Peyer's patch (tissue), 4 donors: ENCODE data around the gene ARAF.

Experiments
- POLR2A ChIP-seq, 2 donors: fragments of 450-650 bp; IDR thresholded peaks; one replicate each; pipeline ENCODE4 v1.5.1; 2017; ENCODE audit warnings: antibody characterized with exemption in 2 of 2, mild to moderate bottlenecking in 2 of 2, moderate library complexity in 2 of 2
- TF ChIP-seq, protein P1 (sequence below), 6 experiments: fragments of 450-650 bp in 4 of 6; fragments of 200-600 bp in 2 of 6; sonication (generic) in 1 of 6; IDR thresholded peaks; one replicate each; pipeline ENCODE4 v1.5.1; 2017 to 2019; ENCODE audit warnings: antibody characterized with exemption in 6 of 6, mild to moderate bottlenecking in 3 of 6, moderate library complexity in 1 of 6

DNA sequence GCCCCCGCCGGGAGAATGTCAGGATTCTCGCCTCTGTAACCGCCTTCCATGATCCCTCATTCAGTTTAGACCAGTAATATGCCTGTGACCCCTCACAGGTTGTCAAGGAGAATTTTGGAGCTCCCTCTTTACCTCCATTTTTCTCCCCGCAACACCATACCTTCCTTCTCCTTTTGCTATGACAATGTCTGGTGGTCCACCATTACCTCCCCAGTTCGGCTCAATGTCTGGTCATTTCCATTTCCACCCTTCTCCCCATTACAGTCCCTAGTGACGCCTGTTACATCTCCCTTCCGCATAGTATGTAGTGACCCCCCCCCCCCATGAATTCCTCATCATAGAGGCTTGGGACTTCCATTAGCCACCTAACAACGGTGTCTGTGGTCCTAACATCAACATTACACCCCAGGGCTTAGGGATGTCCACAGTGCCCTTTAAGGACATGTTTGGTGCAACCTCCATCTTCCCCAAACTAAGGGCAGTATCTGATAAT, 700 bp downstream of the ARAF start:
- TF ChIP-seq, protein P1, sequence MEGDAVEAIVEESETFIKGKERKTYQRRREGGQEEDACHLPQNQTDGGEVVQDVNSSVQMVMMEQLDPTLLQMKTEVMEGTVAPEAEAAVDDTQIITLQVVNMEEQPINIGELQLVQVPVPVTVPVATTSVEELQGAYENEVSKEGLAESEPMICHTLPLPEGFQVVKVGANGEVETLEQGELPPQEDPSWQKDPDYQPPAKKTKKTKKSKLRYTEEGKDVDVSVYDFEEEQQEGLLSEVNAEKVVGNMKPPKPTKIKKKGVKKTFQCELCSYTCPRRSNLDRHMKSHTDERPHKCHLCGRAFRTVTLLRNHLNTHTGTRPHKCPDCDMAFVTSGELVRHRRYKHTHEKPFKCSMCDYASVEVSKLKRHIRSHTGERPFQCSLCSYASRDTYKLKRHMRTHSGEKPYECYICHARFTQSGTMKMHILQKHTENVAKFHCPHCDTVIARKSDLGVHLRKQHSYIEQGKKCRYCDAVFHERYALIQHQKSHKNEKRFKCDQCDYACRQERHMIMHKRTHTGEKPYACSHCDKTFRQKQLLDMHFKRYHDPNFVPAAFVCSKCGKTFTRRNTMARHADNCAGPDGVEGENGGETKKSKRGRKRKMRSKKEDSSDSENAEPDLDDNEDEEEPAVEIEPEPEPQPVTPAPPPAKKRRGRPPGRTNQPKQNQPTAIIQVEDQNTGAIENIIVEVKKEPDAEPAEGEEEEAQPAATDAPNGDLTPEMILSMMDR (IDR thresholded peaks at IDR 0.05): no peak
- no peak for TF ChIP-seq POLR2A (IDR thresholded peaks at IDR 0.05)
